H1 (cell line): ENCODE results near the gene NIT2.

Experiments used
- BRCA1 ChIP-seq: IDR thresholded peaks from 2 replicates; pipeline ENCODE4 v1.6.1; 2012; ENCODE audit warnings: low read depth, low read length, improper control_type of control experiment
- EP300 ChIP-seq, 2 experiments: IDR thresholded peaks; 1 replicate in 1 of 2; 2 replicates in 1 of 2; pipeline ENCODE4 v1.6.1; 2011 to 2012; ENCODE audit warnings: low read depth in 2 of 2, low read length in 2 of 2, mild to moderate bottlenecking in 2 of 2, borderline replicate concordance in 1 of 2, inconsistent platforms in 1 of 2, moderate library complexity in 1 of 2
- HDAC2 ChIP-seq, 2 experiments: fragments of 300-600 bp in 1 of 2; sonication (generic) in 1 of 2; IDR thresholded peaks; 2 replicates each; pipeline ENCODE4 v1.6.1; 2011 to 2012; ENCODE audit warnings: low read depth in 2 of 2, low read length in 2 of 2, mild to moderate bottlenecking in 2 of 2, moderate library complexity in 2 of 2, borderline replicate concordance in 1 of 2, inconsistent platforms in 1 of 2
- TAF1 ChIP-seq: IDR thresholded peaks from 2 replicates; pipeline ENCODE4 v1.6.1; 2011; ENCODE audit warnings: mild to moderate bottlenecking, low read depth, low read length
- ZNF274 ChIP-seq: IDR thresholded peaks from 2 replicates; pipeline ENCODE4 v1.7.0; 2012; ENCODE audit warnings: low read length, borderline replicate concordance; ENCODE audit errors: extremely low read depth

DNA sequence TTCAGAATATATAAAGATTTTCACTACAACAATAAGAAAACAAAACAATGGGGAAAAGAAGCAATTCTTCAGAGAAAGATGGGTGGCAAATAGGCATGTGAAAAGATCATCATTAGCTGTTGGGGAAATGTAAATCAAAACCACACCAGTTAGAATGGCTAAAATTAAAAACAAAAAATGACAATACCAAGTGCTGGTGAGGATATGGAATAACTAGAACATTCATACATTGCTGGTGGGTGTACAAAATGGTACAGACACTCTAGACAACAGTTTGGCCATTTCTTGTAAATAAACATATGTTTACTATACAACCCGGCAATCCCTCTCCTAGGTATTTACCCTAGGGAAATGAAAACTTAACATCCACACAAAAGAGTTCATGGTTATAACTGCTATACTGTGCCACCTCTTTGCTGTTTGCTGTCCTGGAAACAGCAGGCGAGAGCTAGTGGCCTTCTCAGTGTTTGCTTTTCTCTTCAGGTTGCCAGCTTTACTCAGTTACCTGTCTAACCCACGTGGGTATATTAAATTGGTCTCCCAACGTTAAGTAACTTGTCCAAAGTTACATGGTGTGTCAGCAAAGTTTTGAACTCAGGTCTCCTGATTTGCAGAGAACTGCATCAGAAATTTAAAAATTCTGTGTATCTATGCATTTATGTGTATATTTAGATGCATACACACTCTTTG lies 4.6 kb upstream of the NIT2 start:
- TF ChIP-seq BRCA1 (no peak), TAF1 (no peak), ZNF274 (no peak), EP300 (IDR thresholded peaks at IDR 0.05; ENCODE audit: borderline replicate concordance in 1 of 2, low read depth in 2 of 2, low read length in 2 of 2) (no peak), HDAC2 (IDR thresholded peaks at IDR 0.05; ENCODE audit: borderline replicate concordance in 1 of 2, low read depth in 2 of 2, low read length in 2 of 2) (no peak)
